Loucy (cell line): ENCODE measurements around the gene GABBR2.

Experiments
- H2AFZ ChIP-seq: fragments of 200-600 bp; sonication (generic); 2 replicates; pipeline ENCODE4 v1.6.0; 2016; ENCODE audit warnings: antibody characterized with exemption, mild to moderate bottlenecking, low read length, moderate library complexity
- H3F3A ChIP-seq: fragments of 200-600 bp; 2 replicates; pipeline ENCODE4 v1.6.0; 2016; ENCODE audit warnings: antibody characterized with exemption, low read depth, mild to moderate bottlenecking
- H3K27me3 ChIP-seq: fragments of 200-600 bp; sonication (generic); 2 replicates; pipeline ENCODE4 v1.6.1; 2014; ENCODE audit warnings: low read length, mild to moderate bottlenecking; ENCODE audit not compliant: insufficient read depth, poor library complexity, severe bottlenecking
- H3K36me3 ChIP-seq: fragments of 200-600 bp; sonication (generic); 2 replicates; pipeline ENCODE4 v1.6.1; 2016; ENCODE audit warnings: low read length; ENCODE audit not compliant: insufficient read depth
- H3K4me1 ChIP-seq: fragments of 200-600 bp; sonication (generic); 2 replicates; pipeline ENCODE4 v1.5.1; 2014; ENCODE audit warnings: low read length, mild to moderate bottlenecking; ENCODE audit not compliant: insufficient read depth, poor library complexity, severe bottlenecking
- H3K4me2 ChIP-seq: fragments of 200-600 bp; sonication (generic); 2 replicates; pipeline ENCODE4 v1.6.0; 2014; ENCODE audit warnings: antibody characterized with exemption, low read length, low read depth, mild to moderate bottlenecking; ENCODE audit not compliant: poor library complexity, severe bottlenecking
- H3K4me3 ChIP-seq: fragments of 200-600 bp; sonication (generic); 2 replicates; pipeline ENCODE4 v1.5.1; 2014; ENCODE audit warnings: low read length, mild to moderate bottlenecking, mixed read lengths; ENCODE audit not compliant: poor library complexity, severe bottlenecking
- H3K79me2 ChIP-seq: fragments of 200-600 bp; sonication (generic); 2 replicates; pipeline ENCODE4 v1.6.1; 2014; ENCODE audit warnings: low read length; ENCODE audit not compliant: insufficient read depth
- H3K9ac ChIP-seq: fragments of 200-600 bp; sonication (generic); 2 replicates; pipeline ENCODE4 v1.6.0; 2014; ENCODE audit warnings: mild to moderate bottlenecking, low read depth, low read length, moderate library complexity; ENCODE audit not compliant: poor library complexity, severe bottlenecking
- H3K9me2 ChIP-seq: fragments of 200-600 bp; sonication (generic); replicated peaks from 2 replicates; pipeline ENCODE4 v1.6.1; 2016; ENCODE audit warnings: low read depth, low read length, mixed read lengths
- H3K9me3 ChIP-seq: fragments of 200-600 bp; sonication (generic); 2 replicates; pipeline ENCODE4 v1.6.1; 2014; ENCODE audit warnings: mild to moderate bottlenecking, antibody characterized with exemption, low read length, low read depth; ENCODE audit not compliant: insufficient read depth
- H4K20me1 ChIP-seq: fragments of 200-600 bp; sonication (generic); 2 replicates; pipeline ENCODE4 v1.6.0; 2014; ENCODE audit warnings: antibody characterized with exemption, low read length, mild to moderate bottlenecking; ENCODE audit not compliant: insufficient read depth, poor library complexity, severe bottlenecking
- CTCF ChIP-seq: fragments of 200-600 bp; sonication (generic); conservative IDR thresholded peaks from 2 replicates; pipeline ENCODE4 v1.5.1; 2014; ENCODE audit warnings: mild to moderate bottlenecking, antibody characterized with exemption, low read length
- EZH2phosphoT487 ChIP-seq: fragments of 200-600 bp; IDR thresholded peaks from 2 replicates; pipeline ENCODE4 v1.6.1; 2018; ENCODE audit warnings: antibody characterized with exemption, mild to moderate bottlenecking, moderate library complexity, borderline replicate concordance

Gene GABBR2

GRCh38 chr9:98724810-98725530, 16.2 kb upstream of the GABBR2 start:
- Histone ChIP-seq H3K9me3 (no peaks in the 10 kb centered on the region), H2AFZ (no peak overlapping the region), H3K4me1 (peaks cover 4% of the 10 kb centered on the region), H3K36me3 (no peaks in the 10 kb centered on the region), H4K20me1 (no peaks in the 10 kb centered on the region), H3K9me2 (no peaks in the 10 kb centered on the region), H3K4me2 (no peak overlapping the region), H3K4me3 (no peak overlapping the region), H3K9ac (no peak overlapping the region), H3F3A (no peaks in the 10 kb centered on the region), H3K79me2 (no peaks in the 10 kb centered on the region), H3K27me3 (no peaks in the 10 kb centered on the region)
- TF ChIP-seq EZH2phosphoT487: no peak
- no peak for TF ChIP-seq CTCF

- Histone ChIP-seq H3K9me3 (no peaks in the 10 kb centered on the region), H3F3A (no peaks in the 10 kb centered on the region), H2AFZ (no peak overlapping the region), H3K79me2 (no peaks in the 10 kb centered on the region), H3K4me3 (no peak overlapping the region), H3K27me3 (no peaks in the 10 kb centered on the region), H3K9ac (no peak overlapping the region), H3K4me2 (no peak overlapping the region), H3K36me3 (no peaks in the 10 kb centered on the region), H4K20me1 (no peaks in the 10 kb centered on the region), H3K9me2 (no peaks in the 10 kb centered on the region), H3K4me1 (peaks cover 3% of the 10 kb centered on the region)
- no peak for TF ChIP-seq EZH2phosphoT487
- TF ChIP-seq CTCF: no peak
Measured at GRCh38 chr9:98721643-98722042, 12.9 kb upstream of the GABBR2 start.

- H3K4me1 ChIP-seq: no peaks in the 10 kb centered on the region
- no peaks in the 10 kb centered on the region for H3F3A ChIP-seq
- H3K4me2 ChIP-seq: no peak overlapping the region
- no peak overlapping the region for H3K4me3 ChIP-seq
- H3K36me3 ChIP-seq: no peaks in the 10 kb centered on the region
- H3K9me2 ChIP-seq: no peaks in the 10 kb centered on the region
- H3K27me3 ChIP-seq: no peaks in the 10 kb centered on the region
- no peak overlapping the region for H3K9ac ChIP-seq
- H2AFZ ChIP-seq: no peak overlapping the region
- no peaks in the 10 kb centered on the region for H4K20me1 ChIP-seq
- no peaks in the 10 kb centered on the region for H3K79me2 ChIP-seq
- TF ChIP-seq EZH2phosphoT487 (no peak), CTCF (no peak)
- no peaks in the 10 kb centered on the region for H3K9me3 ChIP-seq
Measured at GRCh38 chr9:98720402-98720801, 11.7 kb upstream of the GABBR2 start.
